Measurements from ENCODE around the gene CDKN1C.

DNA sequence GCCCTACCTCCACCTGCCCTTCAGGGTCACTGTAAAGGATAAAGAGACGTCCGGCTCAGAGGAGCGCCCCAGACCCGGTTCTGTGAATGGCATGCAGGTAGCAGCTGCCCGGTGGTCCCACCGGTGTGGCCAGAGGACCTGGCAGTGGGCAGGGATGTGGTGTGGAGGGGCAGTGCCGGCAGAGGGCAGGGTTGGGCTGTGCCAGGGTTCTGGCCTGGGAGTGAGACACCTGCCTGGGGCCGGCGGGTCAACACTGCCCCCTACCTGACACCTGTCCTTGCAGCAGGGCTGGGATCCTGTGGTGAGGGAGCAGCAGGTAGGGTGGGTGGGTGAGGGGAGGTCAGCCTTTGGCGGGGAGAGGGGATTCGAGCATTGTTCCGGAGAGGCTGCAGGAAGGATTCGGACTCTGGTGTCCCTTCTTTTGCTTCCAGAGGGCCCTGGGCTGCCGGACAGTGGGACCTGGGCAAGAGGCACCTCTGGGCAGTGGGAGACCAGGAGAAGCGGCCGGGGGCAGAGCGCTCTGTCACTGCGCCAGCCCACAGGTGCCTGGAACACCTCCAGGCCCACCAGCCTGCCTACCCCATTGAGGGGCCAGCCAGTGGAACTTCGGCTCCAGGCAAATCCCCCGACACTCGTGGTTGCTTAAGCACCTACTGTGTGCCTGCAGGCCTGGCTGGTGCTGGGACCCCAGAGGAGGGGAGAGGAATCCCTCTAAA lies 45.3 kb upstream of the CDKN1C start:
- TF ChIP-seq, protein P1, sequence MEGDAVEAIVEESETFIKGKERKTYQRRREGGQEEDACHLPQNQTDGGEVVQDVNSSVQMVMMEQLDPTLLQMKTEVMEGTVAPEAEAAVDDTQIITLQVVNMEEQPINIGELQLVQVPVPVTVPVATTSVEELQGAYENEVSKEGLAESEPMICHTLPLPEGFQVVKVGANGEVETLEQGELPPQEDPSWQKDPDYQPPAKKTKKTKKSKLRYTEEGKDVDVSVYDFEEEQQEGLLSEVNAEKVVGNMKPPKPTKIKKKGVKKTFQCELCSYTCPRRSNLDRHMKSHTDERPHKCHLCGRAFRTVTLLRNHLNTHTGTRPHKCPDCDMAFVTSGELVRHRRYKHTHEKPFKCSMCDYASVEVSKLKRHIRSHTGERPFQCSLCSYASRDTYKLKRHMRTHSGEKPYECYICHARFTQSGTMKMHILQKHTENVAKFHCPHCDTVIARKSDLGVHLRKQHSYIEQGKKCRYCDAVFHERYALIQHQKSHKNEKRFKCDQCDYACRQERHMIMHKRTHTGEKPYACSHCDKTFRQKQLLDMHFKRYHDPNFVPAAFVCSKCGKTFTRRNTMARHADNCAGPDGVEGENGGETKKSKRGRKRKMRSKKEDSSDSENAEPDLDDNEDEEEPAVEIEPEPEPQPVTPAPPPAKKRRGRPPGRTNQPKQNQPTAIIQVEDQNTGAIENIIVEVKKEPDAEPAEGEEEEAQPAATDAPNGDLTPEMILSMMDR (IDR thresholded peaks at IDR 0.05), result peak; percentile 70
- TF ChIP-seq EZH2phosphoT487 (IDR thresholded peaks at IDR 0.05) (no peak), EZH2 (IDR thresholded peaks at IDR 0.05) (no peak)

Data from neural progenitor cell (in vitro differentiated cells).